Measurements from ENCODE around the gene TNFRSF8. TPM values are rescaled to one million over a fixed set of nuclear protein-coding genes. Genes with fewer than 3 reads are reported as not detected.

The TNFRSF8 gene
- total and polyA plus RNA-seq, 9 of the 15 experiments (the other 6 are each of a cell fraction or from before 2014, with no cell fraction given) = 3.5 to 38.4 (median 17.1) TPM

DNA sequence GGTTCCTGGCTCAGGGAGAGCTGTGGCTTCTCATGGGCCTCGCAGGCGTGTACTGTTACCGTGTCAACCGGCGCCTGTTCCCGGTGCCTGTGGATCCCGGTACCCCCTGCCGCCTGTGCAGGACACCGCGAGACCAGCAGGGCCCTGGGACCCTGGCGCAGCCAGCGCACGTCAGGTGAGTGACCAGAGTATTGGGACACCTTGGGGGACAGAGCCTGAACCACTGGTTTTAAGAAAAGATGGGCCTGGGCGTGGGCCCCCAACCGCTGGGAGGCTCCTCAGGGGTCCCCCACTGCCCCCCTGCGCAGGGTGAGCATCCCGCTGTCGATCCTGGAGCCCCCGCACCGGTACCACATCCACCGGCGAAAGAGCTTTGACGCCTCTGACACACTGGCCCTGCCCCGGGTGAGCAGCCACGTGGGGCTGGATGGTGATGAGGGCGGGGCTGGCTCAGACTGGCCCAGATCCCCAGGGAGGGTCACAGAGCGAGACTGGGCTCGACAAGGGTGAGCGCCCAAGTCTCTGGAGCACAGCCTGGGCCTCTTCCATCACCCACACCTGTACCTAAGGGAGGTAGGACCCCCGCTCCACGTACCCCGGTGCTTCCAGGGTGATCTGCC is 33.3 kb upstream of the TNFRSF8 start:
- H3K27ac ChIP-seq (ENCODE audit: extremely low read depth, low read depth, low read length) = no peak overlapping the region
- H3K36me3 ChIP-seq (ENCODE audit: control insufficient read depth, insufficient read depth, low read length) = peaks cover 70% of the 10 kb centered on the region; the same call in 2 of the 3 replicates
- H3K4me3 ChIP-seq = no peak overlapping the region
- no peak overlapping the region for H2AFZ ChIP-seq (ENCODE audit: low read depth, low read length)
- H3K27me3 ChIP-seq (ENCODE audit: control insufficient read depth in 2 of 2, insufficient read depth in 2 of 2, low read length in 2 of 2) = no peaks in the 10 kb centered on the region
- no peaks in the 10 kb centered on the region for H3K79me2 ChIP-seq (ENCODE audit: control insufficient read depth, insufficient read depth, low read length)
- FAIRE-seq (no peak), DNase-seq (ENCODE audit: extremely low read depth in 1 of 4, low spot score in 3 of 4) (no peak), ATAC-seq (no peak)
- 97% methylated on average over 26 of the region's 32 CpGs for WGBS (ENCODE audit: insufficient coverage, low coverage, missing lambda C conversion rate)
- H3K4me1 ChIP-seq (replicated peaks in 1 of 2; ENCODE audit: control insufficient read depth in 2 of 2, insufficient read depth in 2 of 2, low read length in 2 of 2) = peaks cover 6 to 32% of the 10 kb centered on the region in 2 experiments; a peak in 4 of 5 replicates
- H3K9me3 ChIP-seq (replicated peaks; ENCODE audit: control insufficient read depth, insufficient read depth, low read depth, low read length) = no peaks in the 10 kb centered on the region
- intact Hi-C loops (cut with micrococcal nuclease) = loop anchor here (2.0 kb wide), 2 partner anchors 121 to 191 kb away; no protein-coding TSS in a partner anchor
- CTCF ChIA-PET (ENCODE audit: low intra/inter-chr PET ratio) = no interaction called here
- POLR2A ChIA-PET = interaction anchor here (0.5 to 6.9 kb wide), 11 partner anchors 10 to 1808 kb away, joined by 3 to 95 read pairs (median 3); partner anchors contain the start of gene MIIP
- TF ChIP-seq RBFOX2 (IDR thresholded peaks at IDR 0.05; ENCODE audit: low read depth, low read length) (peak; percentile 54; the same call in 1 of the 2 replicates), POLR2G (IDR thresholded peaks at IDR 0.05; ENCODE audit: low read depth, low read length) (peak; percentile 57), ZC3H8 (IDR thresholded peaks at IDR 0.05) (no peak), CHD2 (IDR thresholded peaks at IDR 0.05; ENCODE audit: low read depth, low read length) (no peak), BCOR (IDR thresholded peaks at IDR 0.05) (no peak), ZNF79 (CRISPR knock-in tag; IDR thresholded peaks at IDR 0.05; ENCODE audit: low read depth) (no peak), SMARCC2 (IDR thresholded peaks at IDR 0.05; ENCODE audit: low read depth) (no peak)
- TF ChIP-seq, protein P1, sequence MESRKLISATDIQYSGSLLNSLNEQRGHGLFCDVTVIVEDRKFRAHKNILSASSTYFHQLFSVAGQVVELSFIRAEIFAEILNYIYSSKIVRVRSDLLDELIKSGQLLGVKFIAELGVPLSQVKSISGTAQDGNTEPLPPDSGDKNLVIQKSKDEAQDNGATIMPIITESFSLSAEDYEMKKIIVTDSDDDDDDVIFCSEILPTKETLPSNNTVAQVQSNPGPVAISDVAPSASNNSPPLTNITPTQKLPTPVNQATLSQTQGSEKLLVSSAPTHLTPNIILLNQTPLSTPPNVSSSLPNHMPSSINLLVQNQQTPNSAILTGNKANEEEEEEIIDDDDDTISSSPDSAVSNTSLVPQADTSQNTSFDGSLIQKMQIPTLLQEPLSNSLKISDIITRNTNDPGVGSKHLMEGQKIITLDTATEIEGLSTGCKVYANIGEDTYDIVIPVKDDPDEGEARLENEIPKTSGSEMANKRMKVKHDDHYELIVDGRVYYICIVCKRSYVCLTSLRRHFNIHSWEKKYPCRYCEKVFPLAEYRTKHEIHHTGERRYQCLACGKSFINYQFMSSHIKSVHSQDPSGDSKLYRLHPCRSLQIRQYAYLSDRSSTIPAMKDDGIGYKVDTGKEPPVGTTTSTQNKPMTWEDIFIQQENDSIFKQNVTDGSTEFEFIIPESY (CRISPR knock-in tag; IDR thresholded peaks at IDR 0.05) = 0 out of 2 replicates have a peak, but pooled peaks have one; percentile 23
- TF ChIP-seq, protein P2, sequence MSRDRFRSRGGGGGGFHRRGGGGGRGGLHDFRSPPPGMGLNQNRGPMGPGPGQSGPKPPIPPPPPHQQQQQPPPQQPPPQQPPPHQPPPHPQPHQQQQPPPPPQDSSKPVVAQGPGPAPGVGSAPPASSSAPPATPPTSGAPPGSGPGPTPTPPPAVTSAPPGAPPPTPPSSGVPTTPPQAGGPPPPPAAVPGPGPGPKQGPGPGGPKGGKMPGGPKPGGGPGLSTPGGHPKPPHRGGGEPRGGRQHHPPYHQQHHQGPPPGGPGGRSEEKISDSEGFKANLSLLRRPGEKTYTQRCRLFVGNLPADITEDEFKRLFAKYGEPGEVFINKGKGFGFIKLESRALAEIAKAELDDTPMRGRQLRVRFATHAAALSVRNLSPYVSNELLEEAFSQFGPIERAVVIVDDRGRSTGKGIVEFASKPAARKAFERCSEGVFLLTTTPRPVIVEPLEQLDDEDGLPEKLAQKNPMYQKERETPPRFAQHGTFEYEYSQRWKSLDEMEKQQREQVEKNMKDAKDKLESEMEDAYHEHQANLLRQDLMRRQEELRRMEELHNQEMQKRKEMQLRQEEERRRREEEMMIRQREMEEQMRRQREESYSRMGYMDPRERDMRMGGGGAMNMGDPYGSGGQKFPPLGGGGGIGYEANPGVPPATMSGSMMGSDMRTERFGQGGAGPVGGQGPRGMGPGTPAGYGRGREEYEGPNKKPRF (IDR thresholded peaks at IDR 0.05; ENCODE audit: low read depth, low read length) = no peak
- H3K9ac ChIP-seq (ENCODE audit: insufficient read depth in 1 of 2, low read depth in 2 of 2, low read length in 2 of 2) = peak overlapping the region in 1 of 2 experiments; percentile 61; a peak in 1 of 4 replicates
- no peak overlapping the region for H3K4me2 ChIP-seq (ENCODE audit: insufficient read depth, low read length)
- no TSS peak for BruUV-seq (replicated peaks)
- in situ Hi-C loops (cut with MboI) = no loop called here
- H4K20me1 ChIP-seq (replicated peaks; ENCODE audit: control insufficient read depth, insufficient read depth, low read length) = peaks cover 3% of the 10 kb centered on the region; the same call in 1 of the 2 replicates
- peaks cover 6% of the 10 kb centered on the region for H3K9me1 ChIP-seq (ENCODE audit: control insufficient read depth, insufficient read depth, low read length)
